ENCODE measurements around the gene TARS2. TPM values are rescaled to one million over a fixed set of nuclear protein-coding genes. Genes with fewer than 3 reads are reported as not detected.

The TARS2 gene
- total and polyA plus RNA-seq, 10 of the 15 experiments (the other 5 are each of a cell fraction or from before 2014, with no cell fraction given): 11.0 to 51.8 (median 45.2) TPM

DNA sequence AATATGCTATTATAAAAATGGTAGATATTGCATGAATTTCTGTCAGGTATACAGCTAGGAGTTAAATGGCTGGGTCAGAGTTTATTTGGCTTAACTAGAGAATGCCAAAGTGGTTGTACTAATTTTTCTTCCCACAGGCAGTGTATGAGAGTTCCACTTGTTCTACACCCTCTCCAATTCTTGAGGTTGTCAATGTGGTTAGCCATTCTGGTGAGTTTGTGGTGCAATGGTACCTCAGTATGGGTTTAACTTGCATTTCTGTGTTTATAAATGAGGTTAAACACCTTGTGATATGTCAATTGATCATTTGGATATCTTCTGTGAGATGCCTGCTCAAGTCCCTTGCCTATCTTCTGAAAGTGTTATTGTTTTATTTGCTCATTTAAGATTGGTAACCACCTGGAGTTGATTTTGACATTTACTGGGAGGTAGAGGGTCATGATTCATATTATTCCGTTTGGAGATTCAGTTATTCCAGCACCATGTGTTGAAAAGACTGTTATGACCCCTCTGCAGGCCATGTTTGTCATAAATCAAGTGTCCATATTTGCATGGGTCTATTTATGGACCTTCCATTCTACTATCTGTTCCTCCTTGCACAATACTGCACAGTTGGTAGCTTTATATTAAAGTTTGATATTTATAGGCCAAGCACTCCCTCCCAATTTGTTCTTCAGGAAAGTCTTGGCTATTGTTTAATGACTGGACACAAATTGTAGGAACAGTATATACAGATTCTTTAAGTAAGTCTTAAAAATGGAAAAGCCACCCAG lies 34.2 kb downstream of the TARS2 start:
- Histone ChIP-seq H3K9me3 (replicated peaks; ENCODE audit: control insufficient read depth, insufficient read depth, low read length) (no peaks in the 10 kb centered on the region), H3K4me1 (ENCODE audit: control insufficient read depth, insufficient read depth, low read length) (peaks cover 8% of the 10 kb centered on the region), H3K79me2 (ENCODE audit: control insufficient read depth, insufficient read depth, low read length) (no peaks in the 10 kb centered on the region), H3K4me2 (ENCODE audit: control insufficient read depth, insufficient read depth) (no peak overlapping the region), H3K27ac (ENCODE audit: control insufficient read depth, insufficient read depth) (no peak overlapping the region), H4K20me1 (ENCODE audit: control insufficient read depth, insufficient read depth) (no peaks in the 10 kb centered on the region), H3K9ac (ENCODE audit: control insufficient read depth, insufficient read depth, low read length) (no peak overlapping the region), H2AFZ (ENCODE audit: control insufficient read depth, low read depth, low read length) (no peak overlapping the region), H3K36me3 (ENCODE audit: control insufficient read depth in 2 of 2, insufficient read depth in 2 of 2, low read length in 1 of 2) (no peaks in the 10 kb centered on the region), H3K4me3 (no peak overlapping the region), H3K27me3 (replicated peaks in 1 of 2; ENCODE audit: control insufficient read depth in 2 of 2, insufficient read depth in 2 of 2, low read length in 1 of 2) (no peaks in the 10 kb centered on the region)
- intact Hi-C loops (cut with micrococcal nuclease; ENCODE audit: unreplicated experiment) (no loop called here), in situ Hi-C loops (cut with MboI) (no loop called here)
- no peak for TF ChIP-seq ZNF24 (IDR thresholded peaks at IDR 0.05)
- FAIRE-seq (no peak), ATAC-seq (no peak), DNase-seq (ENCODE audit: low read depth, low spot score) (no peak)
- POLR2A ChIA-PET: no interaction called here
- WGBS (ENCODE audit: insufficient coverage, insufficient replicate concordance, low lambda C conversion rate, missing lambda C conversion rate): 40% methylated on average over 1 of the region's 1 CpG
- RAD21 ChIA-PET (ENCODE audit: unreplicated experiment): interaction anchor here (0.6 kb wide), 1 partner anchor 579 kb away, joined by 3 read pairs; no protein-coding TSS in a partner anchor
- SMC1A ChIA-PET (ENCODE audit: uncharacterized antibody, unreplicated experiment): no interaction called here
- no TSS peak for BruUV-seq (replicated peaks)
- CTCF ChIA-PET: interaction anchor here (0.9 kb wide), 1 partner anchor 12 kb away, joined by 3 read pairs; no protein-coding TSS in a partner anchor

DNA sequence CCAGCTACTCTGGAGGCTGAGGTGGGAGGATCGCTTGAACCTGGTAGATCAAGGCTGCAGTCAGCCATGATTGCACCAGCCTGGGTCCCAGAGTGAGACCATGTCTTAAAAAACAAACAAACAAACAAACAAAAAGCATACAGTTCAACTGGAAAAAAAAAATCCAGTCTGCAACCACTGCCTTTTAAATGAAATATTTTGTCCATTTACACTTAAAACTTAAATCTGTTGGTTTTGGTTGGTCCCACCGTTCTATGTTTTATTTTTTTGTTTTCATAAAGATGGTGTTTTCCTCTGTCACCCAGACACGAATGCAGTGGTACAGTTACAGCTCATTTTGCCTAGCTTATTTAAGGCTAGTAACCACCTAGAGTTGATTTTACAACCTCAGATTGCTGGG lies 38.1 kb downstream of the TARS2 start:
- Histone ChIP-seq H3K4me1 (ENCODE audit: control insufficient read depth, insufficient read depth, low read length) (no peaks in the 10 kb centered on the region), H3K4me2 (ENCODE audit: control insufficient read depth, insufficient read depth) (no peak overlapping the region), H3K27me3 (replicated peaks in 1 of 2; ENCODE audit: control insufficient read depth in 2 of 2, insufficient read depth in 2 of 2, low read length in 1 of 2) (no peaks in the 10 kb centered on the region), H3K27ac (ENCODE audit: control insufficient read depth, insufficient read depth) (no peak overlapping the region), H3K36me3 (ENCODE audit: control insufficient read depth in 2 of 2, insufficient read depth in 2 of 2, low read length in 1 of 2) (no peaks in the 10 kb centered on the region), H3K4me3 (no peak overlapping the region), H3K9me3 (replicated peaks; ENCODE audit: control insufficient read depth, insufficient read depth, low read length) (no peaks in the 10 kb centered on the region), H3K79me2 (ENCODE audit: control insufficient read depth, insufficient read depth, low read length) (no peaks in the 10 kb centered on the region), H2AFZ (ENCODE audit: control insufficient read depth, low read depth, low read length) (no peak overlapping the region), H4K20me1 (ENCODE audit: control insufficient read depth, insufficient read depth) (no peaks in the 10 kb centered on the region), H3K9ac (ENCODE audit: control insufficient read depth, insufficient read depth, low read length) (no peak overlapping the region)
- POLR2A ChIA-PET: no interaction called here
- RAD21 ChIA-PET (ENCODE audit: unreplicated experiment): no interaction called here
- no peak for DNase-seq (ENCODE audit: low read depth, low spot score)
- ATAC-seq: no peak
- WGBS (ENCODE audit: insufficient coverage, insufficient replicate concordance, low lambda C conversion rate, missing lambda C conversion rate): 49% methylated on average over 3 of the region's 3 CpGs
- CTCF ChIA-PET: interaction anchor here (1.6 kb wide), 1 partner anchor 35 kb away, joined by 4 read pairs; no protein-coding TSS in a partner anchor
- no peak for FAIRE-seq
- BruUV-seq (replicated peaks): no TSS peak
- intact Hi-C loops (cut with micrococcal nuclease; ENCODE audit: unreplicated experiment) (no loop called here), in situ Hi-C loops (cut with MboI) (no loop called here)
- SMC1A ChIA-PET (ENCODE audit: uncharacterized antibody, unreplicated experiment): interaction anchor here (1.5 kb wide), 1 partner anchor 62 kb away, joined by 3 read pairs; no protein-coding TSS in a partner anchor
- TF ChIP-seq RAD21 (IDR thresholded peaks at IDR 0.05; ENCODE audit: insufficient read depth, low read depth, low read length) (no peak), PBX3 (IDR thresholded peaks at IDR 0.05; ENCODE audit: insufficient replicate concordance, low read depth, low read length) (no peak), ZNF622 (IDR thresholded peaks at IDR 0.05) (no peak), NR2F1 (conservative IDR thresholded peaks at IDR 0.05) (no peak), TCF12 (IDR thresholded peaks at IDR 0.05; ENCODE audit: low read depth, low read length) (no peak), ZNF384 (IDR thresholded peaks at IDR 0.05; ENCODE audit: borderline replicate concordance, low read depth, low read length) (no peak), LARP7 (IDR thresholded peaks at IDR 0.05) (no peak), EP300 (IDR thresholded peaks at IDR 0.05; ENCODE audit: borderline replicate concordance in 1 of 2, control insufficient read depth in 1 of 2, low read depth in 2 of 2, low read length in 2 of 2) (no peak), RB1 (IDR thresholded peaks at IDR 0.05; ENCODE audit: borderline replicate concordance) (no peak)
- TF ChIP-seq, protein P1, sequence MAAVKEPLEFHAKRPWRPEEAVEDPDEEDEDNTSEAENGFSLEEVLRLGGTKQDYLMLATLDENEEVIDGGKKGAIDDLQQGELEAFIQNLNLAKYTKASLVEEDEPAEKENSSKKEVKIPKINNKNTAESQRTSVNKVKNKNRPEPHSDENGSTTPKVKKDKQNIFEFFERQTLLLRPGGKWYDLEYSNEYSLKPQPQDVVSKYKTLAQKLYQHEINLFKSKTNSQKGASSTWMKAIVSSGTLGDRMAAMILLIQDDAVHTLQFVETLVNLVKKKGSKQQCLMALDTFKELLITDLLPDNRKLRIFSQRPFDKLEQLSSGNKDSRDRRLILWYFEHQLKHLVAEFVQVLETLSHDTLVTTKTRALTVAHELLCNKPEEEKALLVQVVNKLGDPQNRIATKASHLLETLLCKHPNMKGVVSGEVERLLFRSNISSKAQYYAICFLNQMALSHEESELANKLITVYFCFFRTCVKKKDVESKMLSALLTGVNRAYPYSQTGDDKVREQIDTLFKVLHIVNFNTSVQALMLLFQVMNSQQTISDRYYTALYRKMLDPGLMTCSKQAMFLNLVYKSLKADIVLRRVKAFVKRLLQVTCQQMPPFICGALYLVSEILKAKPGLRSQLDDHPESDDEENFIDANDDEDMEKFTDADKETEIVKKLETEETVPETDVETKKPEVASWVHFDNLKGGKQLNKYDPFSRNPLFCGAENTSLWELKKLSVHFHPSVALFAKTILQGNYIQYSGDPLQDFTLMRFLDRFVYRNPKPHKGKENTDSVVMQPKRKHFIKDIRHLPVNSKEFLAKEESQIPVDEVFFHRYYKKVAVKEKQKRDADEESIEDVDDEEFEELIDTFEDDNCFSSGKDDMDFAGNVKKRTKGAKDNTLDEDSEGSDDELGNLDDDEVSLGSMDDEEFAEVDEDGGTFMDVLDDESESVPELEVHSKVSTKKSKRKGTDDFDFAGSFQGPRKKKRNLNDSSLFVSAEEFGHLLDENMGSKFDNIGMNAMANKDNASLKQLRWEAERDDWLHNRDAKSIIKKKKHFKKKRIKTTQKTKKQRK (IDR thresholded peaks at IDR 0.05; ENCODE audit: low read depth, low read length): no peak

All from GM12878 (cell line).